Pancreas (tissue), 10 donors: ENCODE results near the gene UBTD2. TPM values are rescaled to one million over a fixed set of nuclear protein-coding genes. Genes with fewer than 3 reads are reported as not detected.

Experiments used
- ATAC-seq, 4 donors: fragments of 200-7000 bp; cut with Tn5 transposase; one replicate each; pipeline versions ENCODE4 v1.8.0 to v1.9.1; 2020; ENCODE audit warnings: mild to moderate bottlenecking in 4 of 4, moderate library complexity in 4 of 4
- DNase-seq, 6 donors: peaks; one replicate each; pipeline ENCODE4 v3.0.0-alpha.2; 2020
- FAIRE-seq: peaks from 2 replicates; lab custom pipeline; 2012; peaks lifted over from hg19 to GRCh38; lab: Jason Lieb, UNC
- H3K27ac ChIP-seq, 4 donors: fragments of 200-600 bp; sonication (generic); 1 replicate in 3 of 4; 2 replicates in 1 of 4; pipeline versions ENCODE4 v1.5.0 to v1.8.0; 2020
- H3K27me3 ChIP-seq, 4 donors: fragments of 200-600 bp; one replicate each; pipeline ENCODE4 v1.8.0; 2021
- H3K36me3 ChIP-seq, 3 donors: fragments of 200-600 bp; sonication (generic) in 1 of 3; one replicate each; pipeline versions ENCODE4 v1.5.0 to v1.8.0; 2020 to 2021
- H3K4me1 ChIP-seq, 3 donors: fragments of 200-600 bp; one replicate each; pipeline ENCODE4 v1.8.0; 2021
- H3K4me3 ChIP-seq, 4 donors: fragments of 200-600 bp; sonication (generic) in 2 of 4; one replicate each; pipeline versions ENCODE4 v1.5.0 to v1.8.0; 2020 to 2021
- H3K9me3 ChIP-seq, 4 donors: fragments of 200-600 bp; one replicate each; pipeline ENCODE4 v1.8.0; 2021
- WGBS, 2 donors: extraction: QIAGEN DNeasy Blood & Tissue Kit; methylation state at CpG; one replicate each; pipeline ENCODE4 v1.1.7; 2013; 5-methylcytosine and 5-hydroxymethylcytosine counted together
- intact Hi-C, 3 donors: fragments of 100-400 bp; cut with DNase I; formaldehyde crosslinking; loops; one replicate each; pipeline versions ENCODE4 v1.11.1 to v1.14.2; 2022
- polyA plus RNA-seq, 2 donors: library from polyadenylated mRNA; stranded (reverse); fragments of 200-250 nt; gene quantifications; one replicate each; pipeline ENCODE4 v1.2.3, GENCODE V29; 2013
- total RNA-seq, 6 donors: library from RNA; stranded (reverse); fragmentation: NEBNext Ultra II Directional in 4 of 6; extraction: Animal tissue kit (Norgen Biotek cat#: 25700) in 4 of 6; gene quantifications; one replicate each; pipeline versions ENCODE4 v1.2.1 to v1.2.4, GENCODE V29; 2021 to 2023
- TF ChIP-seq, protein P1 (sequence below), 4 donors: fragments of 200-600 bp; sonication (generic) in 3 of 4; IDR thresholded peaks; one replicate each; pipeline versions ENCODE4 v1.5.0 to v1.8.0; 2021; ENCODE audit warnings: antibody characterized with exemption in 4 of 4
- donor health status: healthy with polysubstance abuse.
- donor health status: DM: no; HTN: no; CAD: no; lungs with moderate emphysema.
- donor health status: DM: no; HTN: no; CAD: no.
- donor health status: control.
- donor health status: control.
- donor health status: Bipolar disorder and iron deficiency.
- donor health status: DM: yes; HTN: yes; CAD: no.
- donor health status: DM: no; HTN: no; CAD: no.
- donor health status: DM: no; HTN: no; CAD: no.
- donor health status: DM: yes; HTN: yes; CAD: no.

The UBTD2 gene
- total and polyA plus RNA-seq, 8 donors, result 4.5 to 12.9 (median 6.9) TPM

DNA sequence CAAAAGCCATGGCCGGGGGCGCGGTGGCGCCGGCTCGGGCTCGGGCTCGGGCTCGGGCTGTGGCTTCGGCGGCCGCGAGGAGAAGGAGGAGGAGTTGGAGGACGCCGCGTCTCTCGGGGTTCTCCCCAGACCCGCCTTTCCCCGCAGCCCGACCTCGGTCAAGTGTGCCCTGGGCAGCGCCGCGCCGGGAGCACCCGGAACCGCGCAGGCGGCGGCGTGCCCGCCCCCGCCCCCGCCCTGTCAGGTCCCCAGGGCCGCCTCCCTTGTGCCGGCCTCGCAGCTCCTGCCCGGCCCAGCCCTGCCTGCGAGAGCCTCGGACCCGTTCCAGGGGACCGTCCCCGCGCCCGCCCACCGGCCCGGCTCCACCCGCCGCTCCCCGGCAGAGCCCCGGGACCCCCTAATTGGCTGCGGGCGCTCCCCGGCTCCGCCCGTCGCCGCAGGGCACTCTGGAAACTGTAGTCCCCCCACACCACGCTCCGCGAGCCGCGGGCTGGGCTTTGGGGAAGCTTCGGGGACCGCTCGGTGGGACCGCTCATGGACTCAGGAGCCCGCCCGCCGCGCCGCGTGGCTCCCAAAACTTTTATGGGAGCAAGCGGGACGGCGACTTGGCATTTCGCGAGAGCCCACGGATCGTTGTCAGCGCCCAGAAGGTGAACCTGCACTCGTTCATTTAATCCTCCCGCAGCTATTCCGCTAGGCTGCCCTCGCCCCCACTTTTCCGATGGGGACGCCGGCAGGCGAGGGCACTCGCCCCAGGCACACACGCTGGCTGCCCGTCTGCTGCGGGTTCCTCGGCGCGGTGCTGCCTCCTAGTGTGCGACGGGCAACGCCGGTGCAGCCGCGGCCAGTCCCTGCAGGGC lies 95.3 kb downstream of the UBTD2 start, which contains the start of gene STK10:
STK10 (minus strand) TSS at position 192 of the 860 bp plus-strand sequence; CDS start at position 10, 182 bp downstream.
- no peaks in the 10 kb centered on the region for H3K27me3 ChIP-seq
- H3K4me3 ChIP-seq, result peak within 1 kb of the TSS; percentile 55 to 89 (median 68)
- ATAC-seq (peak; percentile 89 to 96 (median 92)), FAIRE-seq (no peak), DNase-seq (peak; percentile 91 to 95 (median 94))
- H3K4me1 ChIP-seq, result peaks cover 0 to 4% (median 0%) of the 10 kb centered on the region in 3 donors
- H3K9me3 ChIP-seq, result no peaks in the 10 kb centered on the region
- intact Hi-C loops, result loop anchor here in 2 of 3 donors (5.0 kb wide), 1 partner anchor 81 kb away; no protein-coding TSS in a partner anchor
- TF ChIP-seq, protein P1, sequence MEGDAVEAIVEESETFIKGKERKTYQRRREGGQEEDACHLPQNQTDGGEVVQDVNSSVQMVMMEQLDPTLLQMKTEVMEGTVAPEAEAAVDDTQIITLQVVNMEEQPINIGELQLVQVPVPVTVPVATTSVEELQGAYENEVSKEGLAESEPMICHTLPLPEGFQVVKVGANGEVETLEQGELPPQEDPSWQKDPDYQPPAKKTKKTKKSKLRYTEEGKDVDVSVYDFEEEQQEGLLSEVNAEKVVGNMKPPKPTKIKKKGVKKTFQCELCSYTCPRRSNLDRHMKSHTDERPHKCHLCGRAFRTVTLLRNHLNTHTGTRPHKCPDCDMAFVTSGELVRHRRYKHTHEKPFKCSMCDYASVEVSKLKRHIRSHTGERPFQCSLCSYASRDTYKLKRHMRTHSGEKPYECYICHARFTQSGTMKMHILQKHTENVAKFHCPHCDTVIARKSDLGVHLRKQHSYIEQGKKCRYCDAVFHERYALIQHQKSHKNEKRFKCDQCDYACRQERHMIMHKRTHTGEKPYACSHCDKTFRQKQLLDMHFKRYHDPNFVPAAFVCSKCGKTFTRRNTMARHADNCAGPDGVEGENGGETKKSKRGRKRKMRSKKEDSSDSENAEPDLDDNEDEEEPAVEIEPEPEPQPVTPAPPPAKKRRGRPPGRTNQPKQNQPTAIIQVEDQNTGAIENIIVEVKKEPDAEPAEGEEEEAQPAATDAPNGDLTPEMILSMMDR (IDR thresholded peaks at IDR 0.05), result peak; percentile 40 to 84 (median 71)
- no peaks in the 10 kb centered on the region for H3K36me3 ChIP-seq
- WGBS, 2 donors, result 0% methylated on average over 63 to 102 of the region's 102 CpGs
- peak within 1 kb of the TSS; percentile 44 to 84 (median 74) for H3K27ac ChIP-seq

DNA sequence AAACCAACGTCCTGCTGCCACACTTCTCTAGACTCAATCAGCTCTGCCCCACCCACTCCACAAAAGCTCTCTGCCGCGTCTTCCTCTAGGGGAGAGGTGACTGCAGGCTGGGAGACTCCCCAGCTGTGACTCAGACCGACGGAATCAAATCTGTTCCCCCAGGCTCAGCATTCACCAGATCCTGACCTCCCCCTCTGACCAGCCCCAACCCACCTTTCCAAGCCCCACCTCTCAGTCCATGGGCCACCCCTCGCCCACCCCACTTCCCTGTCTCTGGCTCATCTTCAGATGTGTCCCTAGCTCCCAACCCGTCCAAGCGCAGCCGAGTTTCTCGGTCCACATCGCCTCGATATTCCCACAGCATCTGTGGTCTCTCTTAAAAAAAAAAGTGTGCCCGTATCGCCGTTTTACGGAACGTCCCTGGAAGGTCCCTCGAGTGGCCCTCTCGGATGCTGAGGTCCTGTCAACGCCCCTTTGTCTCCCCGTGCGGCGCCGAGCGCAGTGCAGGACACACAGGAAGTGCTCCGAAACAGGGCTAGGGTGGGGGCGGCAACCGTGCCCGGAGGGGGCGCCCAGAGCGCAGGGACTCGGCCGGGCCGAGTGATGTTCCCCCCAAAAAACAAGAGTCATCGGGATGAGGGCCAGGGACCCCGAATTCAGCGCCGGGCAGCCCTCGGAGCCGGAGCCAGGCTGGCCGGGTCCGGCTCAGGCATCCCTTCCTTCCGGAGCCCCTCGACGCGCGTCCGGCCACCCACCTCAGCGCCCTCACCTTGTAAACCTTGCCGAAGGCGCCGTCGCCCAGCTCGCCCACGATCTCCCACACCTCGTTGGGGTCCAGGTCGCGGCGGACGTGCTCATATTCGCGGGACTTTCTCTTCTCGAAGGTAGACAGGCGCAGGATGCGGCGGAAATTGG lies 96.2 kb downstream of the UBTD2 start:
- Histone ChIP-seq H3K27ac (peak overlapping the region; percentile 44 to 84 (median 74)), H3K9me3 (no peaks in the 10 kb centered on the region), H3K36me3 (no peaks in the 10 kb centered on the region), H3K4me3 (peak overlapping the region; percentile 55 to 89 (median 68)), H3K27me3 (no peaks in the 10 kb centered on the region), H3K4me1 (peaks cover 0 to 4% (median 0%) of the 10 kb centered on the region in 3 donors)
- TF ChIP-seq, protein P1 (IDR thresholded peaks at IDR 0.05), result no peak
- 0% methylated on average over 53 to 66 of the region's 66 CpGs for WGBS, 2 donors
- FAIRE-seq (no peak), ATAC-seq (peak in 3 of 4 donors; percentile 21 to 46 (median 34)), DNase-seq (peak; percentile 43 to 80 (median 56))
- intact Hi-C loops, result loop anchor here in 2 of 3 donors (5.0 kb wide), 1 partner anchor 80 kb away; no protein-coding TSS in a partner anchor

DNA sequence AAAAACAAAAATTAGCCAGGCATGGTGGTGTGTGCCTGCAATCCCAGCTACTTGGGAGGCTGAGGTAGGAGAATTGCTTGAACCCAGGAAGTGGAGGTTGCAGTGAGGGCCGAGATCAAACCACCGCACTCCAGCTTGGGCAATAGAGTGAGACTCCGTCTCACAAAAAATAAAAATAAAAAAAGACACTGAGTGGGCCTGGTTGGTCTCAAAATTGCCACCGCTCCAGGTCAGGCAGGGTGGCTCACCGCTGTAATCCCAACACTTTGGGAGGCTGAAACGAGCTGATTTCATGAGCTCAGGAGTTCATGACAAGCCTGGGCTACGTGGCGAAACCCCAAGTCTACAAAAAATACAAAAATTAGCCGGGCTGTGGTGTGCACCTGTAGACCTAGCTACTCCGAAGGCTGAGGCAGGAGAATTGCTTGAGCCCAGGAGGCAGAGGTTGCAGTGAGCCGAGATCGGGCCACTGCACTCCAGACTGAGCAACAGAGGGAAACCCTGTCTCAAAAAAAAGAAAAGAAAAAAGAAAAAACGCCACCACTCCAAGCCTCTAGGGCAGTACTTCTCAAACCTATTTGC lies 97.4 kb downstream of the UBTD2 start:
- no peak for FAIRE-seq
- 89 to 93% methylated on average over 13 of the region's 13 CpGs for WGBS, 2 donors

DNA sequence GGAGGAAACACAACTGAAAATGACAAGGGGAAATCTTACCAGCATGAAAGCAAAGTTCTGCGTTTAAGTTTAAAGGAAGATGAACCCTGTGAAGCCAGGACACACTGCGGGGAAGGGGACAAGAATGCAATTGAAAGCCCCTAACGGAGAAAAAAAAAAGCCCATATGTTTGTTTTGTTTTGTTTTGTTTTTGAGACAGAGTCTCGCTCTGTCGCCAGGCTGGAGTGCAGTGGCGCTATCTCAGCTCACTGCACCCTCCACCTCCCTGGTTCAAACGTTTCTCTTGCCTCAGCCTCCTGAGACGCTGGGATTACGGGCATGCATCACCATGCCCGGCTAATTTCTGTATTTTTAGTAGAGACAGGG lies 98.5 kb downstream of the UBTD2 start:
- FAIRE-seq (no peak), DNase-seq (no peak), ATAC-seq (no peak)
- intact Hi-C loops, result loop anchor here in 2 of 3 donors (5.0 kb wide), 1 partner anchor 78 kb away; no protein-coding TSS in a partner anchor
- H3K4me1 ChIP-seq, result peaks cover 0 to 4% (median 0%) of the 10 kb centered on the region in 3 donors
- no peak overlapping the region for H3K27ac ChIP-seq
- no peaks in the 10 kb centered on the region for H3K9me3 ChIP-seq
- TF ChIP-seq, protein P1 (IDR thresholded peaks at IDR 0.05), result no peak
- 82 to 85% methylated on average over 10 of the region's 10 CpGs for WGBS, 2 donors
- H3K27me3 ChIP-seq, result no peaks in the 10 kb centered on the region
- H3K36me3 ChIP-seq, result no peaks in the 10 kb centered on the region
- H3K4me3 ChIP-seq, result peak overlapping the region in 1 of 4 donors; percentile 74

More for the DNA sequence above, 97.4 kb downstream of the UBTD2 start:
- intact Hi-C loops, result loop anchor here in 2 of 3 donors (5.0 kb wide), 1 partner anchor 79 kb away; no protein-coding TSS in a partner anchor
- peak overlapping the region in 2 of 4 donors; percentile 28 to 82 for H3K27ac ChIP-seq
- DNase-seq, result no peak
- H3K4me3 ChIP-seq, result peak overlapping the region in 1 of 4 donors; percentile 74
- peaks cover 0 to 4% (median 0%) of the 10 kb centered on the region in 3 donors for H3K4me1 ChIP-seq
- ATAC-seq, result no peak
- TF ChIP-seq, protein P1 (IDR thresholded peaks at IDR 0.05), result no peak
- H3K27me3 ChIP-seq, result no peaks in the 10 kb centered on the region
- no peaks in the 10 kb centered on the region for H3K36me3 ChIP-seq
- H3K9me3 ChIP-seq, result no peaks in the 10 kb centered on the region
